Measurements from ENCODE around the gene SHROOM3. TPM values are rescaled to one million over a fixed set of nuclear protein-coding genes. Genes with fewer than 3 reads are reported as not detected.
A peak's percentile ranks its signal among the peaks of the same experiment; 100 is the strongest.

Gene SHROOM3
- total RNA-seq, 1 donor from 2014 or later: 0.55 TPM

GRCh38 chr4:76426272-76426671, 8.8 kb upstream of the SHROOM3 start:
- ATAC-seq (ENCODE audit: low read depth) (no peak), DNase-seq (no peak)
- no peak for TF ChIP-seq CTCF (IDR thresholded peaks at IDR 0.05)
- POLR2A ChIA-PET: no interaction called here
- no peak overlapping the region for H3K4me3 Mint-ChIP-seq
- CTCF ChIA-PET: interaction anchor here (0.8 kb wide), 1 partner anchor 882 kb away, joined by 3 read pairs; no protein-coding TSS in a partner anchor
- H3K36me3 Mint-ChIP-seq (ENCODE audit: low read depth): no peaks in the 10 kb centered on the region
- H3K27me3 Mint-ChIP-seq: peaks cover 7% of the 10 kb centered on the region
- no peak overlapping the region for H3K27ac Mint-ChIP-seq
- intact Hi-C loops (cut with micrococcal nuclease): no loop called here
- H3K9me3 Mint-ChIP-seq: no peaks in the 10 kb centered on the region
- peaks cover 5% of the 10 kb centered on the region for H3K4me1 Mint-ChIP-seq

- POLR2A ChIA-PET: no interaction called here
- no peak for ATAC-seq (ENCODE audit: low read depth)
- H3K4me1 Mint-ChIP-seq: peaks cover 2% of the 10 kb centered on the region
- TF ChIP-seq CTCF (IDR thresholded peaks at IDR 0.05): no peak
- intact Hi-C loops (cut with micrococcal nuclease): loop anchor here (1.0 to 5.0 kb wide), 6 partner anchors 247 to 928 kb away; no protein-coding TSS in a partner anchor
- no peaks in the 10 kb centered on the region for H3K9me3 Mint-ChIP-seq
- H3K27ac Mint-ChIP-seq: no peak overlapping the region
- H3K27me3 Mint-ChIP-seq: peaks cover 4% of the 10 kb centered on the region
- H3K4me3 Mint-ChIP-seq: no peak overlapping the region
- no peak for DNase-seq
- no peaks in the 10 kb centered on the region for H3K36me3 Mint-ChIP-seq (ENCODE audit: low read depth)
- CTCF ChIA-PET: interaction anchor here (1.3 to 9.8 kb wide), 4 partner anchors 72 to 774 kb away, joined by 3 to 162 read pairs (median 20); no protein-coding TSS in a partner anchor
These were observed 5.4 kb upstream of the SHROOM3 start for GRCh38 chr4:76429636-76430035.

GRCh38 chr4:76430519-76431388, 4.3 kb upstream of the SHROOM3 start:
- ATAC-seq (ENCODE audit: low read depth) (peak; percentile 25), DNase-seq (no peak)
- no peak overlapping the region for H3K4me3 Mint-ChIP-seq
- H3K4me1 Mint-ChIP-seq: peaks cover 13% of the 10 kb centered on the region
- POLR2A ChIA-PET: interaction anchor here (1.1 kb wide), 1 partner anchor 74 kb away, joined by 7 read pairs; no protein-coding TSS in a partner anchor
- H3K36me3 Mint-ChIP-seq (ENCODE audit: low read depth): no peaks in the 10 kb centered on the region
- CTCF ChIA-PET: interaction anchor here (0.7 to 9.8 kb wide), 12 partner anchors 9 to 1004 kb away, joined by 3 to 162 read pairs (median 5); no protein-coding TSS in a partner anchor
- no peak overlapping the region for H3K27ac Mint-ChIP-seq
- H3K9me3 Mint-ChIP-seq: no peaks in the 10 kb centered on the region
- intact Hi-C loops (cut with micrococcal nuclease): loop anchor here (1.0 to 5.0 kb wide), 7 partner anchors 75 to 927 kb away; no protein-coding TSS in a partner anchor
- peaks cover 9% of the 10 kb centered on the region for H3K27me3 Mint-ChIP-seq
- peak; percentile 62 for TF ChIP-seq CTCF (IDR thresholded peaks at IDR 0.05)

- H3K9me3 Mint-ChIP-seq: no peaks in the 10 kb centered on the region
- ChIA-PET POLR2A (interaction anchor here (0.8 to 1.6 kb wide), 2 partner anchors 63 to 64 kb away, joined by 3 read pairs; no protein-coding TSS in a partner anchor), CTCF (interaction anchor here (9.8 kb wide), 1 partner anchor 66 kb away, joined by 162 read pairs; no protein-coding TSS in a partner anchor)
- peaks cover 24% of the 10 kb centered on the region for H3K27me3 Mint-ChIP-seq
- no peak for TF ChIP-seq CTCF (IDR thresholded peaks at IDR 0.05)
- peaks cover 16% of the 10 kb centered on the region for H3K4me1 Mint-ChIP-seq
- intact Hi-C loops (cut with micrococcal nuclease): no loop called here
- ATAC-seq (ENCODE audit: low read depth) (no peak), DNase-seq (no peak)
- no peak overlapping the region for H3K4me3 Mint-ChIP-seq
- H3K27ac Mint-ChIP-seq: no peak overlapping the region
- no peaks in the 10 kb centered on the region for H3K36me3 Mint-ChIP-seq (ENCODE audit: low read depth)
These were observed 695 bp downstream of the SHROOM3 start for GRCh38 chr4:76435528-76436319.

All from activated B cell treated with CpG ODN at 0.5 μM for 24 hours (primary cell).